AG04449 (cell line): Measurements from ENCODE around the gene PVALEF.

Source experiments
- CTCF ChIA-PET: fragments of 350-600 bp; formaldehyde crosslinking; extraction: SDS; loops from one replicate; lab custom pipeline; 2021; ENCODE audit warnings: antibody characterized with exemption; lab: Yijun Ruan, JAX
- POLR2A ChIA-PET: fragments of 400-600, 350-600 bp; formaldehyde crosslinking; extraction: SDS; loops from one replicate; lab custom pipeline; 2020; ENCODE audit warnings: antibody characterized with exemption, inconsistent platforms; lab: Yijun Ruan, JAX
- DNase-seq: peaks from one replicate; pipeline ENCODE4 v3.0.0-alpha.2; 2010; ENCODE audit warnings: low read depth, low spot score
- H3K4me3 ChIP-seq: 2 replicates; pipeline ENCODE4 v1.5.1; 2011; ENCODE audit warnings: low read depth, mild to moderate bottlenecking, control low read depth, low read length
- CTCF ChIP-seq: IDR thresholded peaks from one replicate; pipeline ENCODE4 v1.5.1; 2011; ENCODE audit warnings: mild to moderate bottlenecking, moderate library complexity, low read length, control low read depth, inconsistent platforms; ENCODE audit not compliant: insufficient read depth; ENCODE audit errors: missing control alignments

Gene PVALEF

GRCh38 chr17:81190591-81190990 lies 25.3 kb downstream of the PVALEF start:
- TF ChIP-seq CTCF: no peak
- CTCF ChIA-PET: interaction anchor here (1.0 to 6.6 kb wide), 6 partner anchors 9 to 47 kb away, joined by 3 to 36 read pairs (median 5); no protein-coding TSS in a partner anchor
- H3K4me3 ChIP-seq: no peak overlapping the region
- no peak for DNase-seq
- POLR2A ChIA-PET: no interaction called here

- H3K4me3 ChIP-seq: no peak overlapping the region
- no peak for DNase-seq
- ChIA-PET POLR2A (no interaction called here), CTCF (interaction anchor here (1.0 to 6.6 kb wide), 5 partner anchors 9 to 48 kb away, joined by 3 to 36 read pairs (median 5); no protein-coding TSS in a partner anchor)
- TF ChIP-seq CTCF: no peak
Observed at GRCh38 chr17:81191116-81191515, 25.8 kb downstream of the PVALEF start.

DNA sequence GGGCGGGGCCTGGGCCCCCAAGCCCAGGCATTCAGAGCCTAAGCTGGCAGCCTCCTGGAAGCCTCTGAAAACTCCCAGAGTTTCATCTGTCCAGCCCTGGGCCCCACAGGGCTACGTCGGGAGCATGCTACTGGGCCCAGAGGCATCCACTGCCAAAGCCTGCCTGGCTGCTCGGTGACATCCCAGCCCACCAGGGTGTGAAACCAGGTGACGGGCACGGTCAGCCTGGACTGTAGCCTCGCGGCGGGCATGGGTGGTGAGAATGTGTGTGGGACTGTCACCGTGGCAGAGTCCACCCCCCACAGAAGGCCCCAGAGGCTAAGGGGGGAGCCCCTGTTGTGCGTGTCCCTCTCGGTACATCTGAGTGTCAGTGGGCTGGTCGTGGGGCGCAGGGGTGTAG lies 26.3 kb downstream of the PVALEF start:
- no peak for TF ChIP-seq CTCF
- ChIA-PET CTCF (interaction anchor here (1.4 to 6.6 kb wide), 4 partner anchors 9 to 48 kb away, joined by 4 to 36 read pairs (median 8); no protein-coding TSS in a partner anchor), POLR2A (no interaction called here)
- DNase-seq: no peak
- no peak overlapping the region for H3K4me3 ChIP-seq

GRCh38 chr17:81192386-81193050 lies 27.2 kb downstream of the PVALEF start:
- POLR2A ChIA-PET: no interaction called here

DNA sequence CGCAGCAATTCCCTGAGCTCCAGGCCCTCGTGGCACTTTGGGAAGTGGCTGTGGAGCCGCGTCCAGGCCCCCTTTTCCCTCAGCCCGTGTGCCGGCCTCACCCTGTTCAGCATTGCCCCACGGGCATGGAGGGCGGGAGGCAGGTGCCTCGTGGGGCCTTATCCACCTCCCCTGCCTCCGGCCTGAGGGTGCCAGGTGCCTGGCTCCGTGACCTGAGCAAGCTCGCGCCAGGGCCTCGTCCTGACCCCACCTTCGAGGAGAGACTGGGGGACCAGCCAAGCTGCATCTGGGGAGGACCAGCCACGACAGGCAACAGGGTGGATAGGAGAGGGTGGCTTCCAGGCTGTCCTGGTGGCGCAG lies 27.7 kb downstream of the PVALEF start:
- no peak overlapping the region for H3K4me3 ChIP-seq
- no peak for TF ChIP-seq CTCF
- POLR2A ChIA-PET: no interaction called here
- CTCF ChIA-PET: interaction anchor here (0.9 to 1.4 kb wide), 2 partner anchors 8 to 50 kb away, joined by 4 read pairs; no protein-coding TSS in a partner anchor
- no peak for DNase-seq

More at GRCh38 chr17:81192386-81193050, 27.2 kb downstream of the PVALEF start:
- no peak for DNase-seq
- no peak overlapping the region for H3K4me3 ChIP-seq
- CTCF ChIA-PET: interaction anchor here (0.9 to 1.4 kb wide), 3 partner anchors 8 to 50 kb away, joined by 3 to 4 read pairs (median 4); no protein-coding TSS in a partner anchor
- TF ChIP-seq CTCF: no peak

- H3K4me3 ChIP-seq: no peak overlapping the region
- POLR2A ChIA-PET: no interaction called here
- DNase-seq: no peak
Observed at GRCh38 chr17:81193470-81194224, 28.3 kb downstream of the PVALEF start.

More at GRCh38 chr17:81193470-81194224, 28.3 kb downstream of the PVALEF start:
- CTCF ChIA-PET: no interaction called here
- TF ChIP-seq CTCF: no peak
